H1 (cell line): ENCODE measurements around the gene ADGRV1. TPM values are rescaled to one million over a fixed set of nuclear protein-coding genes. Genes with fewer than 3 reads are reported as not detected.

Experiments
- BCL11A ChIP-seq, 2 experiments: IDR thresholded peaks; one replicate each; pipeline ENCODE4 v1.6.1; 2011; ENCODE audit warnings: low read depth in 2 of 2, low read length in 2 of 2, mild to moderate bottlenecking in 2 of 2
- BRCA1 ChIP-seq: IDR thresholded peaks from 2 replicates; pipeline ENCODE4 v1.6.1; 2012; ENCODE audit warnings: low read depth, low read length, improper control_type of control experiment
- CHD7 ChIP-seq: fragments of 300-600 bp; sonication (generic); IDR thresholded peaks from 2 replicates; pipeline ENCODE4 v1.7.1; 2012; ENCODE audit warnings: low read length, moderate library complexity, mild to moderate bottlenecking, inconsistent platforms; ENCODE audit not compliant: insufficient replicate concordance
- HDAC2 ChIP-seq, 2 experiments: fragments of 300-600 bp in 1 of 2; sonication (generic) in 1 of 2; IDR thresholded peaks; 2 replicates each; pipeline ENCODE4 v1.6.1; 2011 to 2012; ENCODE audit warnings: low read depth in 2 of 2, low read length in 2 of 2, mild to moderate bottlenecking in 2 of 2, moderate library complexity in 2 of 2, borderline replicate concordance in 1 of 2, inconsistent platforms in 1 of 2
- RNF2 ChIP-seq: fragments of 200-900, 300-1000 bp; sonication (generic); IDR thresholded peaks from 2 replicates; pipeline ENCODE4 v1.7.1; 2016; ENCODE audit warnings: borderline replicate concordance, low read depth, mild to moderate bottlenecking, antibody characterized with exemption, low read length; ENCODE audit not compliant: poor library complexity, severe bottlenecking; ENCODE audit errors: missing control alignments
- SAP30 ChIP-seq: fragments of 300-600 bp; sonication (generic); IDR thresholded peaks from 2 replicates; pipeline ENCODE4 v1.7.1; 2012; ENCODE audit warnings: low read length, moderate library complexity, mild to moderate bottlenecking, inconsistent platforms; ENCODE audit not compliant: insufficient read depth, insufficient replicate concordance
- SP1 ChIP-seq: IDR thresholded peaks from 2 replicates; pipeline ENCODE4 v1.6.1; 2011; ENCODE audit warnings: low read depth, low read length
- TBP ChIP-seq: IDR thresholded peaks from 2 replicates; pipeline ENCODE4 v1.6.1; 2011; ENCODE audit warnings: low read depth, low read length, improper control_type of control experiment
- TCF12 ChIP-seq: IDR thresholded peaks from 2 replicates; pipeline ENCODE4 v1.6.1; 2011; ENCODE audit warnings: low read depth, mild to moderate bottlenecking, low read length
- YY1 ChIP-seq: IDR thresholded peaks from 2 replicates; pipeline ENCODE4 v1.6.1; 2011; ENCODE audit warnings: low read depth, mild to moderate bottlenecking, low read length
- polyA plus RNA-seq, 7 experiments: library from polyadenylated mRNA; depleted of rRNA in 3 of 7; stranded (reverse) in 5 of 7; unstranded in 2 of 7; fragments of >200 nt in 5 of 7; fragments of 200-250 nt in 2 of 7; gene quantifications; 1 replicate in 5 of 7; 2 replicates in 1 of 7; 4 replicates in 1 of 7; pipeline versions ENCODE4 v1.2.1 to v1.2.3, GENCODE V29; 2011 to 2013; ENCODE audit warnings: missing spikeins in 2 of 7, mixed read lengths in 2 of 7
- total RNA-seq: library from RNA; stranded (reverse); fragmentation: NEBNext Ultra II Directional; extraction: Animal tissue kit (Norgen Biotek cat#: 25700); gene quantifications from 2 replicates; pipeline ENCODE4 v1.2.1, GENCODE V29; 2021

The ADGRV1 gene
- total and polyA plus RNA-seq, 2 of the 8 experiments (the other 6 are each of a cell fraction or from before 2014, with no cell fraction given), result 53.1 to 62.2 TPM

- TF ChIP-seq CHD7 (no peak), TBP (no peak), BRCA1 (no peak), HDAC2 (IDR thresholded peaks at IDR 0.05; ENCODE audit: borderline replicate concordance in 1 of 2, low read depth in 2 of 2, low read length in 2 of 2) (no peak), SP1 (no peak), TCF12 (no peak), SAP30 (no peak), YY1 (no peak), RNF2 (no peak), BCL11A (IDR thresholded peaks at IDR 0.05; ENCODE audit: low read depth in 2 of 2, low read length in 2 of 2) (no peak)
- TF ChIP-seq, all 59 proteins: peak for 0
These were observed 424.6 kb downstream of the ADGRV1 start (continued) for GRCh38 chr5:90983148-90983547.
